ENCODE results near the gene SSNA1. TPM values are rescaled to one million over a fixed set of nuclear protein-coding genes. Genes with fewer than 3 reads are reported as not detected.
A peak's percentile ranks its signal among the peaks of the same experiment; 100 is the strongest.

Gene SSNA1
- total RNA-seq, 4 donors from 2014 or later: 42.0 to 97.5 (median 62.8) TPM

- intact Hi-C loops (cut with DNase I): no loop called here
- H3K36me3 ChIP-seq: no peaks in the 10 kb centered on the region
- WGBS, 2 donors: 2 to 3% methylated on average over 25 to 32 of the region's 63 CpGs
- peak overlapping the region; percentile 77 to 87 (median 86) for H3K27ac ChIP-seq
- peak; percentile 97 for DNase-seq
- no peaks in the 10 kb centered on the region for H3K27me3 ChIP-seq
- TF ChIP-seq, protein P1, sequence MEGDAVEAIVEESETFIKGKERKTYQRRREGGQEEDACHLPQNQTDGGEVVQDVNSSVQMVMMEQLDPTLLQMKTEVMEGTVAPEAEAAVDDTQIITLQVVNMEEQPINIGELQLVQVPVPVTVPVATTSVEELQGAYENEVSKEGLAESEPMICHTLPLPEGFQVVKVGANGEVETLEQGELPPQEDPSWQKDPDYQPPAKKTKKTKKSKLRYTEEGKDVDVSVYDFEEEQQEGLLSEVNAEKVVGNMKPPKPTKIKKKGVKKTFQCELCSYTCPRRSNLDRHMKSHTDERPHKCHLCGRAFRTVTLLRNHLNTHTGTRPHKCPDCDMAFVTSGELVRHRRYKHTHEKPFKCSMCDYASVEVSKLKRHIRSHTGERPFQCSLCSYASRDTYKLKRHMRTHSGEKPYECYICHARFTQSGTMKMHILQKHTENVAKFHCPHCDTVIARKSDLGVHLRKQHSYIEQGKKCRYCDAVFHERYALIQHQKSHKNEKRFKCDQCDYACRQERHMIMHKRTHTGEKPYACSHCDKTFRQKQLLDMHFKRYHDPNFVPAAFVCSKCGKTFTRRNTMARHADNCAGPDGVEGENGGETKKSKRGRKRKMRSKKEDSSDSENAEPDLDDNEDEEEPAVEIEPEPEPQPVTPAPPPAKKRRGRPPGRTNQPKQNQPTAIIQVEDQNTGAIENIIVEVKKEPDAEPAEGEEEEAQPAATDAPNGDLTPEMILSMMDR (IDR thresholded peaks at IDR 0.05): no peak
- peak in 1 of 2 donors; percentile 65 for TF ChIP-seq POLR2A (IDR thresholded peaks at IDR 0.05)
- peak overlapping the region; percentile 39 to 78 (median 53) for H3K4me3 ChIP-seq (replicated peaks in 1 of 3)
- H3K4me1 ChIP-seq: peaks cover 31 to 47% of the 10 kb centered on the region in 2 donors
- no peaks in the 10 kb centered on the region for H3K9me3 ChIP-seq
Observed at GRCh38 chr9:137223078-137223970, 34.8 kb downstream of the SSNA1 start.

- DNase-seq: no peak
- H3K9me3 ChIP-seq: no peaks in the 10 kb centered on the region
- no peak for TF ChIP-seq POLR2A (IDR thresholded peaks at IDR 0.05)
- TF ChIP-seq, protein P1 (IDR thresholded peaks at IDR 0.05): no peak
- H3K27ac ChIP-seq: peak within 1 kb of the TSS in 1 of 3 donors; percentile 87
- H3K4me3 ChIP-seq (replicated peaks in 1 of 3): peak within 1 kb of the TSS in 2 of 3 donors; percentile 21 to 78
- H3K36me3 ChIP-seq: no peaks in the 10 kb centered on the region
- WGBS, 2 donors: 46 to 82% methylated on average over 7 to 8 of the region's 23 CpGs
- no peaks in the 10 kb centered on the region for H3K27me3 ChIP-seq
- peaks cover 31 to 47% of the 10 kb centered on the region in 2 donors for H3K4me1 ChIP-seq
- intact Hi-C loops (cut with DNase I): loop anchor here (5.0 kb wide), 1 partner anchor 38 kb away; the partner anchor contains the start of genes ANAPC2 and SSNA1
Observed at GRCh38 chr9:137224830-137225694, 36.6 kb downstream of the SSNA1 start, which contains the start of gene CYSRT1. TSS of gene CYSRT1 (plus strand) at chr9:137225174. CDS start at chr9:137225622, 448 bp downstream.

DNA sequence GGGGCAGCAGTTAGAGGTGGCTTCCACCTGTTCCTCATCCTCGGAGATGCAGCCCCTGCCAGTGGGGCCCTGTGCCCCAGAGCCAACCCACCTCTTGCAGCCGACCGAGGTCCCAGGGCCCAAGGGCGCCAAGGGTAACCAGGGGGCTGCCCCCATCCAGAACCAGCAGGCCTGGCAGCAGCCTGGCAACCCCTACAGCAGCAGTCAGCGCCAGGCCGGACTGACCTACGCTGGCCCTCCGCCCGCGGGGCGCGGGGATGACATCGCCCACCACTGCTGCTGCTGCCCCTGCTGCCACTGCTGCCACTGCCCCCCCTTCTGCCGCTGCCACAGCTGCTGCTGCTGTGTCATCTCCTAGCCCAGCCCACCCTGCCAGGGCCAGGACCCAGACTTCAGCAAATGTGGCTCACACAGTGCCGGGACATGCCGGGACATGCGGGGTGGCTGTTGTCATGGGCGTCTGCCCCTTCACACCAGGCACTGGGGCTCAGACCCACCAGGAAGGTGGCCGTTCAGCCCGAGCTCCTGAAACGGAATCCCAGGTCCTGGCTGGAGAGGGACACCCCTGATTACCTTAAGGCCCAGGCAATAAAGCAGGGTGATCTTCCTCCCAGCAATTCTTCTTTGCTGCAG lies 37.3 kb downstream of the SSNA1 start:
- no peak for DNase-seq
- H3K4me3 ChIP-seq (replicated peaks in 1 of 3): no peak overlapping the region
- peak overlapping the region in 1 of 3 donors; percentile 87 for H3K27ac ChIP-seq
- no peaks in the 10 kb centered on the region for H3K36me3 ChIP-seq
- H3K9me3 ChIP-seq: no peaks in the 10 kb centered on the region
- intact Hi-C loops (cut with DNase I): loop anchor here (5.0 kb wide), 1 partner anchor 39 kb away; the partner anchor contains the start of genes ANAPC2 and SSNA1
- WGBS, 2 donors: 85 to 89% methylated on average over 4 to 16 of the region's 21 CpGs
- TF ChIP-seq, protein P1 (IDR thresholded peaks at IDR 0.05): no peak
- no peaks in the 10 kb centered on the region for H3K27me3 ChIP-seq
- H3K4me1 ChIP-seq: peaks cover 31 to 47% of the 10 kb centered on the region in 2 donors

GRCh38 chr9:137226338-137227053 lies 38.0 kb downstream of the SSNA1 start:
- H3K27ac ChIP-seq: peak overlapping the region; percentile 67 to 87 (median 85)
- 63 to 73% methylated on average over 14 to 15 of the region's 18 CpGs for WGBS, 2 donors
- no peaks in the 10 kb centered on the region for H3K27me3 ChIP-seq
- DNase-seq: no peak
- no peaks in the 10 kb centered on the region for H3K36me3 ChIP-seq
- intact Hi-C loops (cut with DNase I): loop anchor here (5.0 kb wide), 1 partner anchor 39 kb away; the partner anchor contains the start of genes ANAPC2 and SSNA1
- no peak overlapping the region for H3K4me3 ChIP-seq (replicated peaks in 1 of 3)
- TF ChIP-seq, protein P1 (IDR thresholded peaks at IDR 0.05): no peak
- no peak for TF ChIP-seq POLR2A (IDR thresholded peaks at IDR 0.05)
- peaks cover 31 to 44% of the 10 kb centered on the region in 2 donors for H3K4me1 ChIP-seq
- no peaks in the 10 kb centered on the region for H3K9me3 ChIP-seq

All from thyroid gland (tissue), 4 donors.